Neutrophil (primary cell): ENCODE measurements around the gene TSPAN5.

Experiments used
- H3K27ac ChIP-seq: fragments of 200-600 bp; sonication (generic); 2 replicates; pipeline ENCODE4 v1.5.1; 2016; ENCODE audit warnings: mild to moderate bottlenecking, moderate library complexity
- H3K27me3 ChIP-seq: fragments of 200-600 bp; sonication (generic); 2 replicates; pipeline ENCODE4 v1.6.0; 2016; ENCODE audit warnings: mild to moderate bottlenecking
- H3K36me3 ChIP-seq: fragments of 200-600 bp; sonication (generic); 2 replicates; pipeline ENCODE4 v1.5.1; 2017
- H3K4me1 ChIP-seq, 2 experiments: fragments of 200-600 bp in 1 of 2; sonication (generic) in 1 of 2; 1 replicate in 1 of 2; 2 replicates in 1 of 2; pipeline versions ENCODE4 v1.5.1 to v1.6.1; 2013 to 2016; ENCODE audit warnings: low read depth in 1 of 2, low read length in 1 of 2, mild to moderate bottlenecking in 1 of 2, moderate library complexity in 1 of 2; ENCODE audit not compliant: control insufficient read depth in 1 of 2, insufficient read depth in 1 of 2
- H3K4me3 ChIP-seq, 2 experiments: fragments of 200-600 bp in 1 of 2; sonication (generic) in 1 of 2; 1 replicate in 1 of 2; 2 replicates in 1 of 2; pipeline ENCODE4 v1.5.1; 2013 to 2016; ENCODE audit warnings: low read depth in 1 of 2, low read length in 1 of 2, mild to moderate bottlenecking in 1 of 2, moderate library complexity in 1 of 2
- H3K9me3 ChIP-seq: fragments of 200-600 bp; sonication (generic); 2 replicates; pipeline ENCODE4 v1.5.1; 2016
- CTCF ChIP-seq: fragments of 200-600 bp; sonication (generic); IDR thresholded peaks from 2 replicates; pipeline ENCODE4 v1.5.1; 2016; ENCODE audit warnings: antibody characterized with exemption

Gene TSPAN5

GRCh38 chr4:98602270-98602669 is 56.1 kb downstream of the TSPAN5 start:
- Histone ChIP-seq H3K36me3 (no peaks in the 10 kb centered on the region), H3K9me3 (peaks cover 4% of the 10 kb centered on the region), H3K4me1 (no peaks in the 10 kb centered on the region), H3K27me3 (no peaks in the 10 kb centered on the region), H3K4me3 (no peak overlapping the region), H3K27ac (no peak overlapping the region)
- TF ChIP-seq CTCF, result no peak

GRCh38 chr4:98601708-98602107 is 56.7 kb downstream of the TSPAN5 start:
- no peak for TF ChIP-seq CTCF

GRCh38 chr4:98599617-98600205 is 58.7 kb downstream of the TSPAN5 start:
- Histone ChIP-seq H3K4me1 (no peaks in the 10 kb centered on the region), H3K4me3 (no peak overlapping the region), H3K27ac (no peak overlapping the region), H3K27me3 (no peaks in the 10 kb centered on the region), H3K9me3 (peaks cover 4% of the 10 kb centered on the region), H3K36me3 (no peaks in the 10 kb centered on the region)
- TF ChIP-seq CTCF, result no peak

More at GRCh38 chr4:98601708-98602107, 56.7 kb downstream of the TSPAN5 start:
- Histone ChIP-seq H3K4me1 (no peaks in the 10 kb centered on the region), H3K4me3 (no peak overlapping the region), H3K36me3 (no peaks in the 10 kb centered on the region), H3K27me3 (no peaks in the 10 kb centered on the region), H3K27ac (no peak overlapping the region), H3K9me3 (peaks cover 4% of the 10 kb centered on the region)

GRCh38 chr4:98586962-98587354 is 71.5 kb downstream of the TSPAN5 start:
- H3K4me1 ChIP-seq, result no peaks in the 10 kb centered on the region
- H3K36me3 ChIP-seq, result no peaks in the 10 kb centered on the region
- no peak overlapping the region for H3K4me3 ChIP-seq
- H3K9me3 ChIP-seq, result no peaks in the 10 kb centered on the region
- no peak for TF ChIP-seq CTCF
- no peaks in the 10 kb centered on the region for H3K27me3 ChIP-seq
- H3K27ac ChIP-seq, result no peak overlapping the region

- Histone ChIP-seq H3K36me3 (no peaks in the 10 kb centered on the region), H3K27ac (no peak overlapping the region), H3K4me1 (no peaks in the 10 kb centered on the region), H3K4me3 (no peak overlapping the region), H3K9me3 (no peaks in the 10 kb centered on the region), H3K27me3 (no peaks in the 10 kb centered on the region)
- TF ChIP-seq CTCF, result no peak
These were observed 72.0 kb downstream of the TSPAN5 start for GRCh38 chr4:98586291-98586961.
